ENCODE results near the gene PFN1.

PFN1 gene

GRCh38 chr17:4896332-4897197 lies 51.8 kb downstream of the PFN1 start:
- no peak for DNase-seq (ENCODE audit: low read depth)

GRCh38 chr17:4895657-4896331 lies 52.5 kb downstream of the PFN1 start:
- no peak for DNase-seq (ENCODE audit: low read depth)
